Neural cell (in vitro differentiated cells): Measurements from ENCODE around the gene PGLYRP1. TPM values are rescaled to one million over a fixed set of nuclear protein-coding genes. Genes with fewer than 3 reads are reported as not detected.

Experiments
- H2AFZ ChIP-seq: fragments of 200-600, 300-800 bp; sonication (generic), shearing (Covaris generic); 2 replicates; pipeline ENCODE4 v1.6.0; 2014; ENCODE audit warnings: low read depth, mild to moderate bottlenecking, antibody characterized with exemption, low read length, moderate library complexity
- H3F3A ChIP-seq: fragments of 200-600 bp; shearing (Covaris generic); 2 replicates; pipeline ENCODE4 v1.6.1; 2016; ENCODE audit warnings: mild to moderate bottlenecking, moderate library complexity, mixed read lengths, antibody characterized with exemption, low read length; ENCODE audit not compliant: insufficient read depth, poor library complexity, severe bottlenecking
- H3K27ac ChIP-seq: fragments of 200-600, 300-800 bp; sonication (generic), shearing (Covaris generic); 2 replicates; pipeline ENCODE4 v1.5.1; 2014; ENCODE audit warnings: mild to moderate bottlenecking, low read length, moderate library complexity
- H3K27me3 ChIP-seq: fragments of 300-800, 200-600 bp; sonication (generic), shearing (Covaris generic); 2 replicates; pipeline ENCODE4 v1.6.0; 2014; ENCODE audit warnings: mild to moderate bottlenecking, low read depth, low read length, moderate library complexity; ENCODE audit not compliant: insufficient read depth
- H3K36me3 ChIP-seq: fragments of 300-800, 200-600 bp; sonication (generic), shearing (Covaris generic); 2 replicates; pipeline ENCODE4 v1.5.1; 2014; ENCODE audit warnings: mild to moderate bottlenecking, antibody characterized with exemption, low read length, moderate library complexity; ENCODE audit not compliant: insufficient read depth
- H3K4me2 ChIP-seq: fragments of 300-800, 200-600 bp; sonication (generic), shearing (Covaris generic); 2 replicates; pipeline ENCODE4 v1.6.0; 2014; ENCODE audit warnings: mild to moderate bottlenecking, low read length
- H3K4me3 ChIP-seq: fragments of 300-800, 200-600 bp; sonication (generic), shearing (Covaris generic); 2 replicates; pipeline ENCODE4 v1.5.1; 2014; ENCODE audit warnings: mild to moderate bottlenecking, low read length, moderate library complexity
- H3K79me2 ChIP-seq: fragments of 200-600 bp; shearing (Covaris generic); replicated peaks from 2 replicates; pipeline ENCODE4 v1.6.0; 2014; ENCODE audit warnings: mild to moderate bottlenecking, low read length, moderate library complexity; ENCODE audit not compliant: insufficient read depth
- H3K9ac ChIP-seq: fragments of 300-800, 200-600 bp; sonication (generic), shearing (Covaris generic); 2 replicates; pipeline ENCODE4 v1.6.1; 2016; ENCODE audit warnings: mild to moderate bottlenecking, low read length, mixed read lengths
- H3K9me2 ChIP-seq: fragments of 200-600 bp; shearing (Covaris generic); 2 replicates; pipeline ENCODE4 v1.6.1; 2016; ENCODE audit warnings: mild to moderate bottlenecking, low read length, mixed read lengths; ENCODE audit not compliant: insufficient read depth
- H3K9me3 ChIP-seq: fragments of 200-600, 300-800 bp; sonication (generic), shearing (Covaris generic); 2 replicates; pipeline ENCODE4 v1.6.1; 2016; ENCODE audit warnings: mild to moderate bottlenecking, mixed run types, low read length, moderate library complexity, mixed read lengths
- H4K20me1 ChIP-seq: fragments of 200-600 bp; shearing (Covaris generic); 2 replicates; pipeline ENCODE4 v1.6.1; 2016; ENCODE audit warnings: mild to moderate bottlenecking, mixed run types; ENCODE audit not compliant: insufficient read depth
- CTCF ChIP-seq: fragments of 450-650 bp; IDR thresholded peaks from 2 replicates; pipeline ENCODE4 v1.5.1; 2014; ENCODE audit warnings: antibody characterized with exemption, mild to moderate bottlenecking, moderate library complexity; ENCODE audit not compliant: poor library complexity, severe bottlenecking
- EP300 ChIP-seq: fragments of 450-650 bp; conservative IDR thresholded peaks from 2 replicates; pipeline ENCODE4 v1.6.1; 2014; ENCODE audit warnings: antibody characterized with exemption, mild to moderate bottlenecking, moderate library complexity; ENCODE audit not compliant: poor library complexity, severe bottlenecking
- EZH2 ChIP-seq: fragments of 200-600, 300-800 bp; shearing (Covaris generic), sonication (generic); IDR thresholded peaks from 2 replicates; pipeline ENCODE4 v1.6.1; 2014; ENCODE audit warnings: antibody characterized with exemption, low read length, borderline replicate concordance, mild to moderate bottlenecking; ENCODE audit not compliant: insufficient read depth, poor library complexity, severe bottlenecking
- MXI1 ChIP-seq: fragments of 450-650 bp; conservative IDR thresholded peaks from 2 replicates; pipeline ENCODE4 v1.6.1; 2014; ENCODE audit warnings: antibody characterized with exemption, mild to moderate bottlenecking; ENCODE audit not compliant: poor library complexity, severe bottlenecking
- POLR2AphosphoS5 ChIP-seq: IDR thresholded peaks from 2 replicates; pipeline ENCODE4 v1.6.1; 2012
- RAD21 ChIP-seq: fragments of 450-650 bp; conservative IDR thresholded peaks from 2 replicates; pipeline ENCODE4 v1.6.1; 2014; ENCODE audit warnings: antibody characterized with exemption, mild to moderate bottlenecking, moderate library complexity
- REST ChIP-seq: IDR thresholded peaks from 2 replicates; pipeline ENCODE4 v1.6.1; 2012; ENCODE audit warnings: borderline replicate concordance
- SMC3 ChIP-seq: fragments of 450-650 bp; conservative IDR thresholded peaks from 2 replicates; pipeline ENCODE4 v1.6.1; 2014; ENCODE audit warnings: antibody characterized with exemption, mild to moderate bottlenecking, moderate library complexity; ENCODE audit not compliant: poor library complexity
- TAF1 ChIP-seq: IDR thresholded peaks from 2 replicates; pipeline ENCODE4 v1.6.1; 2012; ENCODE audit warnings: low read depth
- polyA plus RNA-seq: library from polyadenylated mRNA; depleted of rRNA; stranded (reverse); fragments of >200 nt; gene quantifications from 2 replicates; pipeline ENCODE4 v1.2.3, GENCODE V29; 2014

The PGLYRP1 gene
- polyA plus RNA-seq, 1 donor from 2014 or later = not detected

- no peak overlapping the region for H3K27ac ChIP-seq
- H3K9me2 ChIP-seq = no peaks in the 10 kb centered on the region
- no peak overlapping the region for H3K9ac ChIP-seq
- H3K4me3 ChIP-seq = no peak overlapping the region
- no peak overlapping the region for H3K4me2 ChIP-seq
- H3K36me3 ChIP-seq = no peaks in the 10 kb centered on the region
- no peaks in the 10 kb centered on the region for H3K79me2 ChIP-seq
- H4K20me1 ChIP-seq = no peaks in the 10 kb centered on the region
- H3K9me3 ChIP-seq = no peaks in the 10 kb centered on the region
- H3K27me3 ChIP-seq = no peaks in the 10 kb centered on the region
- H2AFZ ChIP-seq = no peak overlapping the region
- no peak for TF ChIP-seq EP300
- no peak for TF ChIP-seq MXI1
- no peak for TF ChIP-seq RAD21
- TF ChIP-seq POLR2AphosphoS5 = no peak
- TF ChIP-seq REST = no peak
- no peak for TF ChIP-seq TAF1
- no peak for TF ChIP-seq SMC3
- TF ChIP-seq EZH2 = no peak
- no peak for TF ChIP-seq CTCF
- no peaks in the 10 kb centered on the region for H3F3A ChIP-seq
Observed at GRCh38 chr19:45985321-45985720, 37.5 kb downstream of the PGLYRP1 start.

- TF ChIP-seq EP300 (no peak), TAF1 (no peak), RAD21 (no peak), EZH2 (no peak), REST (no peak), POLR2AphosphoS5 (no peak), MXI1 (no peak), CTCF (no peak), SMC3 (no peak)
- no peaks in the 10 kb centered on the region for H3K27me3 ChIP-seq
Observed at GRCh38 chr19:45981350-45981749, 41.5 kb downstream of the PGLYRP1 start.

More at GRCh38 chr19:45981350-45981749, 41.5 kb downstream of the PGLYRP1 start:
- H2AFZ ChIP-seq = no peak overlapping the region
- H3K9ac ChIP-seq = no peak overlapping the region
- H3K36me3 ChIP-seq = no peaks in the 10 kb centered on the region
- H3K27ac ChIP-seq = no peak overlapping the region
- H3F3A ChIP-seq = no peaks in the 10 kb centered on the region
- H4K20me1 ChIP-seq = no peaks in the 10 kb centered on the region
- no peaks in the 10 kb centered on the region for H3K9me3 ChIP-seq
- H3K9me2 ChIP-seq = no peaks in the 10 kb centered on the region
- no peak overlapping the region for H3K4me3 ChIP-seq
- no peak overlapping the region for H3K4me2 ChIP-seq
- no peaks in the 10 kb centered on the region for H3K79me2 ChIP-seq
